PC-3 (cell line): ENCODE data around the gene GLG1. TPM values are rescaled to one million over a fixed set of nuclear protein-coding genes. Genes with fewer than 3 reads are reported as not detected.
"Not testable (repeated sequence)": the region's sequence is repeated elsewhere in the genome, so short reads cannot be mapped to it uniquely, and the experiment has no call there.

Experiments used
- ATAC-seq: fragments of 200-7000 bp; cut with Tn5 transposase; 2 replicates; pipeline ENCODE4 v1.9.1; 2020; ENCODE audit warnings: mild to moderate bottlenecking, moderate library complexity
- BruUV-seq: library from RNA; stranded (reverse); fragments of 400-500 nt; replicated peaks from 2 replicates; lab custom pipeline; 2021; lab: Mats Ljungman, UMichigan
- CTCF ChIA-PET: fragments of 300-600 bp; sonication (Branson Sonifier 250); formaldehyde crosslinking; loops from one replicate; lab custom pipeline; 2022; ENCODE audit warnings: antibody characterized with exemption; lab: Charles Lee
- POLR2A ChIA-PET: fragments of 300-600 bp; sonication (Branson Sonifier 250); formaldehyde crosslinking; loops from one replicate; lab custom pipeline; 2022; ENCODE audit warnings: antibody characterized with exemption; ENCODE audit not compliant: unreplicated experiment; lab: Charles Lee
- DNase-seq: peaks from one replicate; pipeline ENCODE4 v3.0.0-alpha.2; 2015
- H2AFZ ChIP-seq: fragments of 300-600 bp; sonication (generic); 2 replicates; pipeline ENCODE4 v1.6.0; 2016; ENCODE audit warnings: antibody characterized with exemption, low read length
- H3F3A ChIP-seq: fragments of 300-600 bp; sonication (generic); one replicate; pipeline ENCODE4 v1.6.0; 2017; ENCODE audit warnings: antibody characterized with exemption, low read length, control low read depth, mild to moderate bottlenecking; ENCODE audit not compliant: unreplicated experiment
- H3K27ac ChIP-seq: fragments of 300-600 bp; sonication (generic); 2 replicates; pipeline ENCODE4 v1.5.1; 2016; ENCODE audit warnings: mild to moderate bottlenecking, low read length
- H3K27me3 ChIP-seq: fragments of 300-600 bp; sonication (generic); 2 replicates; pipeline ENCODE4 v1.6.1; 2016; ENCODE audit warnings: low read length, mixed read lengths
- H3K36me3 ChIP-seq: fragments of 300-600 bp; sonication (generic); 2 replicates; pipeline ENCODE4 v1.6.1; 2016; ENCODE audit warnings: low read depth, mixed run types, low read length, mixed read lengths
- H3K4me1 ChIP-seq: fragments of 300-600 bp; sonication (generic); 2 replicates; pipeline ENCODE4 v1.5.1; 2016; ENCODE audit warnings: low read length; ENCODE audit not compliant: insufficient read depth
- H3K4me2 ChIP-seq: fragments of 300-600 bp; sonication (generic); 2 replicates; pipeline ENCODE4 v1.6.0; 2016; ENCODE audit warnings: low read length
- H3K4me3 ChIP-seq: fragments of 300-600 bp; sonication (generic); 2 replicates; pipeline ENCODE4 v1.5.1; 2016; ENCODE audit warnings: mild to moderate bottlenecking, low read length, mixed read lengths
- H3K79me2 ChIP-seq: fragments of 300-600 bp; sonication (generic); 2 replicates; pipeline ENCODE4 v1.6.1; 2017; ENCODE audit warnings: low read length, mixed read lengths
- H3K9ac ChIP-seq: fragments of 300-600 bp; sonication (generic); 2 replicates; pipeline ENCODE4 v1.6.0; 2016; ENCODE audit warnings: mild to moderate bottlenecking, low read length
- H3K9me2 ChIP-seq: fragments of 300-600 bp; sonication (generic); replicated peaks from 2 replicates; pipeline ENCODE4 v1.6.1; 2016; ENCODE audit warnings: mixed run types, low read length, mixed read lengths
- H3K9me3 ChIP-seq: fragments of 300-600 bp; sonication (generic); 2 replicates; pipeline ENCODE4 v1.6.1; 2016; ENCODE audit warnings: low read length, mixed read lengths
- H4K20me1 ChIP-seq: fragments of 300-600 bp; sonication (generic); 2 replicates; pipeline ENCODE4 v1.6.1; 2016; ENCODE audit warnings: low read length, mixed read lengths
- EZH2 ChIP-seq: fragments of 300-600 bp; sonication (generic); IDR thresholded peaks from one replicate; pipeline ENCODE4 v1.6.1; 2017; ENCODE audit warnings: antibody characterized with exemption, mild to moderate bottlenecking, low read length; ENCODE audit not compliant: unreplicated experiment
- EZH2phosphoT487 ChIP-seq: fragments of 300-600 bp; sonication (generic); IDR thresholded peaks from 2 replicates; pipeline ENCODE4 v1.6.1; 2018; ENCODE audit warnings: mild to moderate bottlenecking, antibody characterized with exemption, low read length, borderline replicate concordance
- intact Hi-C: fragments of 100-400 bp; cut with micrococcal nuclease; formaldehyde crosslinking; loops from 2 replicates; pipeline ENCODE4 v1.9.0; 2023
- total RNA-seq: library from RNA; depleted of rRNA; stranded (reverse); fragments of >200 nt; gene quantifications from 2 replicates; pipeline ENCODE4 v1.2.3, GENCODE V29; 2014
- TF ChIP-seq, protein P1 (sequence below): fragments of 300-600 bp; sonication (generic); conservative IDR thresholded peaks from 2 replicates; pipeline ENCODE4 v1.5.1; 2017; ENCODE audit warnings: antibody characterized with exemption, low read depth, mild to moderate bottlenecking, low read length

Gene GLG1
- total RNA-seq, 1 experiment from 2014 or later: 63.5 TPM

DNA sequence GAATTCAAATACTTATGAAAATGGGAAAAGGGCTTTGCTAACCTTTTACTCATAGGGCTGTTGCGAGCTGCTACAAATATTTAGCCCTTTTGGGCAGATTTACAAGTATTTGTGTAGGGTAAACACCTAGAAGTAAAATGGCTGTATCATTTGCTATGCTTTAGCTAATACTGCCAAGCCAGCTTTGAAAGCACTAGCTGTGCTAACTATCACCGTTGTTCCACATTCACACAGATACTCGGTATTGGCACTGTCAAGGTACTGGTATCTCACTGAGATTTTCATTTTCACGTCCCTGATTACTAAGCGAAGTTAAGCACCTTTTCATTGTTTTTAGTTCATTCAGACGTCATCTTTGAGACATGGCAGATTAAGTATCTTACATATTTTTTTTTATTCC is 84.8 kb downstream of the GLG1 start:
- no peak for ATAC-seq
- Histone ChIP-seq H3K36me3 (no peaks in the 10 kb centered on the region), H3K9me2 (no peaks in the 10 kb centered on the region), H3K79me2 (no peaks in the 10 kb centered on the region), H3K4me3 (no peak overlapping the region), H2AFZ (no peak overlapping the region), H3K4me1 (no peaks in the 10 kb centered on the region), H3K27ac (no peak overlapping the region), H3K9ac (no peak overlapping the region), H3K9me3 (no peaks in the 10 kb centered on the region), H3F3A (no peaks in the 10 kb centered on the region), H4K20me1 (no peaks in the 10 kb centered on the region), H3K27me3 (no peaks in the 10 kb centered on the region), H3K4me2 (no peak overlapping the region)
- intact Hi-C loops: no loop called here
- BruUV-seq: no TSS peak
- no peak for DNase-seq
- ChIA-PET POLR2A (no interaction called here), CTCF (no interaction called here)
- TF ChIP-seq EZH2phosphoT487: no peak
- TF ChIP-seq, protein P1, sequence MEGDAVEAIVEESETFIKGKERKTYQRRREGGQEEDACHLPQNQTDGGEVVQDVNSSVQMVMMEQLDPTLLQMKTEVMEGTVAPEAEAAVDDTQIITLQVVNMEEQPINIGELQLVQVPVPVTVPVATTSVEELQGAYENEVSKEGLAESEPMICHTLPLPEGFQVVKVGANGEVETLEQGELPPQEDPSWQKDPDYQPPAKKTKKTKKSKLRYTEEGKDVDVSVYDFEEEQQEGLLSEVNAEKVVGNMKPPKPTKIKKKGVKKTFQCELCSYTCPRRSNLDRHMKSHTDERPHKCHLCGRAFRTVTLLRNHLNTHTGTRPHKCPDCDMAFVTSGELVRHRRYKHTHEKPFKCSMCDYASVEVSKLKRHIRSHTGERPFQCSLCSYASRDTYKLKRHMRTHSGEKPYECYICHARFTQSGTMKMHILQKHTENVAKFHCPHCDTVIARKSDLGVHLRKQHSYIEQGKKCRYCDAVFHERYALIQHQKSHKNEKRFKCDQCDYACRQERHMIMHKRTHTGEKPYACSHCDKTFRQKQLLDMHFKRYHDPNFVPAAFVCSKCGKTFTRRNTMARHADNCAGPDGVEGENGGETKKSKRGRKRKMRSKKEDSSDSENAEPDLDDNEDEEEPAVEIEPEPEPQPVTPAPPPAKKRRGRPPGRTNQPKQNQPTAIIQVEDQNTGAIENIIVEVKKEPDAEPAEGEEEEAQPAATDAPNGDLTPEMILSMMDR: no peak
- TF ChIP-seq EZH2: no peak

DNA sequence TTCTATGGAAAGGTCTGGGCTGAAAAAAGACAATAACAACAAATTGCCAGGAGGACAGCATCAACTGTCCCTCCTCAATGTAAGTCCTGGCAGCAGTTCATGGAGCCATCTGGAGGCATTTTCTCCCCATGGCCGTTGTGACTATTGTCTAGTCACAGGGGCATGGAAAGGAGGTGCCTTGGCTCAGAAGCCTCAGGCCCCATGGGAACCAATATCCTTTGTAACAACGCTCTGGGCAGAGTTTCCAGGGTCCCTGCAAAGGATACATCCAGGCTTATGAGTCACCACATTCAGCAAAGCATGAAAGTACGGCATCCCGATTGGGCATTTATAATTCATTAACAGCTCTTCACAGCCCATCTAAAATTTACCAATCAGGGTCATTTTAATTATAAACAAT is 85.2 kb downstream of the GLG1 start:
- DNase-seq: no peak
- CTCF ChIA-PET: no interaction called here

DNA sequence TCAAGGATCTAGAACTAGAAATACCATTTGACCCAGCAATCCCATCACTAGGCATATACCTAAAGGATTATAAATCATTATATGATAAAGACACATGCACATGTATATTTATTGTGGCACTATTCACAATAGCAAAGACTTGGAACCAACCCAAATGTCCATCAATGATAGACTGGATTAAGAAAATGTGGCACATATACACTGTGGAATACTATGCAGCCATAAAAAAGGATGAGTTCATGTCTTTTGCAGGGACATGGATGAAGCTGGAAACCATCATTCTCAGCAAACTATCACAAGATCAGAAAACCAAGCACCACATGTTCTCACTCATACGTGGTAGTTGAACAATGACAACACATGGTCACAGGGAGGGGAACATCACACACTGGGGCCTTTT is 88.0 kb downstream of the GLG1 start:
- H3K79me2 ChIP-seq, H3K4me3 ChIP-seq, H3K27ac ChIP-seq, H3K9ac ChIP-seq, H3K4me2 ChIP-seq, H4K20me1 ChIP-seq, POLR2A ChIA-PET, H3K4me1 ChIP-seq, H3K9me2 ChIP-seq, H3F3A ChIP-seq, DNase-seq, H3K27me3 ChIP-seq, CTCF ChIA-PET, BruUV-seq, H3K36me3 ChIP-seq, ATAC-seq, H2AFZ ChIP-seq, intact Hi-C loops, H3K9me3 ChIP-seq: not testable (repeated sequence)

More for the DNA sequence above, 85.2 kb downstream of the GLG1 start:
- POLR2A ChIA-PET: no interaction called here
- no peak overlapping the region for H3K27ac ChIP-seq
- H3F3A ChIP-seq: no peaks in the 10 kb centered on the region
- H4K20me1 ChIP-seq: no peaks in the 10 kb centered on the region
- no peaks in the 10 kb centered on the region for H3K4me1 ChIP-seq
- H3K79me2 ChIP-seq: no peaks in the 10 kb centered on the region
- H3K9ac ChIP-seq: no peak overlapping the region
- no TSS peak for BruUV-seq
- H3K9me2 ChIP-seq: no peaks in the 10 kb centered on the region
- intact Hi-C loops: no loop called here
- H3K36me3 ChIP-seq: no peaks in the 10 kb centered on the region
- H2AFZ ChIP-seq: no peak overlapping the region
- no peaks in the 10 kb centered on the region for H3K27me3 ChIP-seq
- no peaks in the 10 kb centered on the region for H3K9me3 ChIP-seq
- ATAC-seq: no peak
- no peak overlapping the region for H3K4me2 ChIP-seq
- TF ChIP-seq, protein P1: no peak
- TF ChIP-seq EZH2 (no peak), EZH2phosphoT487 (no peak)
- no peak overlapping the region for H3K4me3 ChIP-seq
